HG03342 (cell line): Measurements from ENCODE around the gene TRPC3.
A peak's percentile ranks its signal among the peaks of the same experiment; 100 is the strongest.

Experiments used
- ATAC-seq: cut with Tn5 transposase; IDR thresholded peaks from one replicate; pipeline ENCODE4 v1.9.1; 2021; ENCODE audit warnings: mild to moderate bottlenecking, moderate library complexity; ENCODE audit not compliant: unreplicated experiment

The TRPC3 gene

GRCh38 chr4:121876070-121876469, 75.8 kb downstream of the TRPC3 start:
- no peak for ATAC-seq

DNA sequence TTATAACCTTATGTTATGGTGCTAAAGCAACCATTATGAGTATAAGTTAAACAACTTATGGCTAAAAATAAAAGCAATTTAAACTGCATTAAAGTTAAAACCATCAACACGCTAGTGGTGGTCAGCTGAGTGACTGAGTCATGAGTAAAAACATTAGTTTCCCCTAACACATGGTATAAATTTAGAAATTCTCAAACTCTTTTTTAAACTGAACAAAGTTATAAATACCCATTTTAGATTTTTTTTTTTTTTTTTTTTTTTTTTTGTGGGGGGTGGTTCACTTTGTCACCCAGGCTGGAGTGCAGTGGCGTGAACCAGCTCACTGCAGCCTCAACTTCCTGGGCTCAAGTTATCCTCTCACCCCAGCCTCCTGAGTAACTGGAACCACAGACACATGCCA, 76.2 kb downstream of the TRPC3 start:
- no peak for ATAC-seq

GRCh38 chr4:121873604-121874003, 78.3 kb downstream of the TRPC3 start:
- no peak for ATAC-seq

DNA sequence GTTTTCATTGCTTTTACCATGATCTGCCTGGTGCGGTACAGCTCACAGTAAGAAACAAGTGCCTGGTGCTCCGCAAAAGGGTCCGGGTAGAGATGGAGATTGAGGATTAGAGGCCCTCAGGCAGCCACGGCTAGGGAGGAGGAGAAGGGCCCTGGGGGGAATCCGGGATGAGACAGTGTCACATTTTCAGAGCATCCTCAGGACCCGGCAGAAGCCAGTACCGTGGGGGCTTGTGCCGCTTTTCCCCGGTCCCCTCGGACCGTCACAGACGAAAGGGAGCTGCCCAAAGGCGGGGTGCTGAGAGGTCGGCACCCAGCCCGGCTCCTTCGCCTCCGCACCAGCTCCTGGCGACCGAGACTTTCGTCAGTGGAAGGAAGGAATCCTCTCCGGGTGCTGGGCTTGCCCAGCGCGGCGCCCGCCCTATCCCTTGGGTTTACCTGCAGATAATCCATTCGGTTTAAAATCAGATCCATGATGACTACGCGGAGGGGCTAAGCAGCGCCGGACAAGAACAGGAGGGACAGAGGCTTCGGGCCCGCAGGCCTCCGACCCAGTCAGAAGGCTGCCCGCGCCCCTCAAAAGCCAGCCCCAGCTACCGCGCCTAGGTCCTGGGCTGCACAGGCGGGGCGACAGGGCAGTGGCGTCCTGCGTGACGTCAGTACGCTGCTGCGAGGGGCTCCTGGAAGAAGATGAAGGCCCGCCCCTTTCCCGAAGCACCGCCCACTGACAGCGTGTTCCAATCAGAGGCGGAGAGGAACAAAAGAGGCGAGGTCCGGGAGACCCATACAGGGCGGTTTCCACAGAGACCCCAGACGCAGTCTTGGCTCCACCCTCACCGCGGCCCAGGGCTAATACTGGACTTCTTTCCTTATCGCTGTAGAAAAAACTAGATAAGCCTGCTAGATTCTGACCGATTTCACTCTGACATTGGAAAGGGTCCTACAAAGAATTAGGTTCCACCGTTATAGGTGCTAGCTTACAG, 81.7 kb downstream of the TRPC3 start, which contains the start of gene BBS7:
BBS7 (minus strand) TSS at position 634 of the 982 bp plus-strand sequence; CDS start at position 473, 161 bp downstream.
- ATAC-seq = peak; percentile 99

DNA sequence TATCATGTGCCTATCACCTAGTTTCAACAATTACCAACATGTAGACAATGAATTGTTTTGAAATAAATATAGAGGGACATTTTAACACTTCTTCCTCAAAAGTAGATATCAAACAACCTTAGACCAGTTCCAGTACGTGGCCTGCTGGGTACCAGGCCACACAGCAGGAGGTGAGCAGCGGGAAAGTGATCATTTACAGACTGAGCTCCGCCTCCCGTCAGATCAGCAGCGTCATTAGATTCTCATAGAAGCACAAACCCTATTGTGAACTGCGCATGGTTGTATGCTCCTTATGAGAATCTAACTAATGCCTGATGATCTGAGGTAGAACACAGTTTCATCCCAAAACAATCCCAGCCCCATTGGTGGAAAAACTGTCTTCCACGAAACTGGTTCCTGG, 88.1 kb downstream of the TRPC3 start:
- ATAC-seq = no peak

DNA sequence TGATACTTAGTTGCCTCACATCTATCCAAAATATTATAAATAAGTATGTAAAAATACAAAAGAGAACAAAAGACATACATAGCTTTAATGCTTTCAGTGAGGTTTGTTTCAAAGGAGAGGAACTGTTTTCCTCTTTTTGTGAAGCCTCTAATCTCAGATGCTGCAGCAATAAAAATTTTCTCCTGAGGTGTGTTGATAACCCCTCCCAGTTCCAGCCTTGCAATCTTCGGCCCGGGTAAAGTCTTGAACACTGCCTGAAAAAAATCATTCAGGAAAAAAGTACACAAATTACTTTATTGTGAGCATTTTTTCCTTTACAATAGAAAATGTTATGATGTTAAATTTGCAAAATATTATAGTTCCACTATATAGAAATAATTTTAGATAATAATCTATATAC, 90.4 kb downstream of the TRPC3 start:
- no peak for ATAC-seq

GRCh38 chr4:121860121-121860520, 91.7 kb downstream of the TRPC3 start:
- ATAC-seq = no peak

DNA sequence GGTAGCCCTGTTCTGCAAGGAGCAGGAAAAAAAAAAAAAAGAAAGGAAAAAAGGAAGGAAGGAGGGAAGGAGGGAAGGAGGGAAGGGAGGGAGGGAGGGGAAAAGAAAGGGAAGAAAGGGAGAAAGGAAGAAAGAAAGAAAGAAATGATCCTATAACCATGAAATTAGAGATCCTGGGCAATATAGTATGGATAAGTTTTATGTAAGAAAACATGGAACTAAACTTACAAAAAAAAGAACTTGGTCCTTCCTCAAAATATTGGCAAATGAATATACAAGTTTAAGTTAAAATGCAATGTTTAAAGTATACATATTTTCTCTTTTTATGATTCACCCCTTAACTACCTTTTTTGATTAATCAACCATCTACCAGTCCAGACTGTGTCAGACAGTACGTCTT, 100.5 kb downstream of the TRPC3 start:
- no peak for ATAC-seq

DNA sequence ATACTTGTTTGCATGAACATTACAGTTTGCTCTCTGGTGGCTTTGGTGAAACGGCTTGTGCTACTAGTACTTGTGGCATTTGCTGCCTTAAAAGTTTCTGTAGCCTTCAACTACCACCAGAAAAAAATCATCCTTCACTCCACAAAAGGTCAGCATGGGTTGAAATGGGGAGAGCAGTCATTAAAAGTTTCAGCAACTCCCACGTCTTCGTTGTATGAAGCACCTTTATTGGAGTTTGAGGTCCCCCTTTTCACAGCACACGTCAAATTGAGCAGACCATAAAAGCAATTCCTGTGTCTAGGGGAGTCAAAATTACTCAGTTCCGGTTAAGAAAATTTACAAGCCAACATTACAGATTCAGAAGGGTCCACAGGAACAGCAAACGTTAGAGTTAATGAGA, 105.2 kb downstream of the TRPC3 start:
- ATAC-seq = no peak

DNA sequence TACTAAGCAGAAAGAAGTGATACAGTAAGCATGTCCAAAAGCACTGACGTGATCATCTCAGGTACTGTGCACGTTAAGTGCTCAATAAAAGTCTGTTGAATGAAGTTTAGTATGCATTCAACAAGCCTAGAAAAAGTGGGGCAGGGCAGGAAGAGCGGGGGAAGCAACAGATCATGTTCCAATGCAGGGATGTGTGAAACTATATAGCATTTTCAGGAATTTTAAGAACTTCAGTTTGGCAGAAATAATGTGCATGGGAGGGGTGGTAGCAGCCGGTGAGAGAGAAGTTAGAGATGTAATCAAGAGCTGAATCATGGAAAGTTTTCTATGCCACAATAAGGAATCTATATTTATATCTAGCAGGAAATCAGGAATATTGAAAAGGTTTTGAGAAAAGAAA, 109.0 kb downstream of the TRPC3 start:
- no peak for ATAC-seq

GRCh38 chr4:121838136-121838535, 113.7 kb downstream of the TRPC3 start:
- ATAC-seq = no peak

- ATAC-seq = no peak
Observed at GRCh38 chr4:121829511-121829910, 122.3 kb downstream of the TRPC3 start.
